Esophagus muscularis mucosa (tissue), 3 donors: ENCODE data around the gene PTPN9.

ENCODE experiments used
- POLR2AphosphoS5 ChIP-seq, 2 donors: sonication (generic); formaldehyde crosslinking; IDR thresholded peaks; one replicate each; pipeline ENCODE4 v1.6.1; 2017; ENCODE audit warnings: antibody characterized with exemption in 2 of 2
- TF ChIP-seq, protein P1 (sequence below), 3 experiments: fragments of 200-600 bp in 2 of 3; fragments of 450-650 bp in 1 of 3; sonication (generic) in 2 of 3; IDR thresholded peaks; one replicate each; pipeline ENCODE4 v1.5.1; 2017 to 2019; ENCODE audit warnings: antibody characterized with exemption in 3 of 3, mild to moderate bottlenecking in 2 of 3, moderate library complexity in 1 of 3

DNA sequence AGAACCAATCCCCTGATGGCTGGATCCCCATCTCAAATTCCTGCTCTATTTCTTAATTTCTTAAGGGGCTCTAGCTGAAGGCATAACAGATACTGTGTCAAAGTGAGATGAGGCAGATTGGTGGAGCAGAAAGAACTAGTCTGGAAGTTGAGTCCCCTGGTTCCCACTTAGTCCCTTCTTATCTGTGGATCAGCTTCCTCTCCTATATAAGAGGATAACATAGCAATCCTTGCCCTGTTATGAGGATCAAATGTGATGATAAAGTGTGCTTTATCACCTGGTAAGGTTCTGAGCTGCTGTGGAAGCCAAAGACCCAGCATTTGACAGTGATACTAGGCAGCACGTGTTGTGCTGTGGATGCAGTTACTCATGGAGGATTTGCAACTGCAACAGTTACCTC is 119.5 kb downstream of the PTPN9 start:
- TF ChIP-seq, protein P1, sequence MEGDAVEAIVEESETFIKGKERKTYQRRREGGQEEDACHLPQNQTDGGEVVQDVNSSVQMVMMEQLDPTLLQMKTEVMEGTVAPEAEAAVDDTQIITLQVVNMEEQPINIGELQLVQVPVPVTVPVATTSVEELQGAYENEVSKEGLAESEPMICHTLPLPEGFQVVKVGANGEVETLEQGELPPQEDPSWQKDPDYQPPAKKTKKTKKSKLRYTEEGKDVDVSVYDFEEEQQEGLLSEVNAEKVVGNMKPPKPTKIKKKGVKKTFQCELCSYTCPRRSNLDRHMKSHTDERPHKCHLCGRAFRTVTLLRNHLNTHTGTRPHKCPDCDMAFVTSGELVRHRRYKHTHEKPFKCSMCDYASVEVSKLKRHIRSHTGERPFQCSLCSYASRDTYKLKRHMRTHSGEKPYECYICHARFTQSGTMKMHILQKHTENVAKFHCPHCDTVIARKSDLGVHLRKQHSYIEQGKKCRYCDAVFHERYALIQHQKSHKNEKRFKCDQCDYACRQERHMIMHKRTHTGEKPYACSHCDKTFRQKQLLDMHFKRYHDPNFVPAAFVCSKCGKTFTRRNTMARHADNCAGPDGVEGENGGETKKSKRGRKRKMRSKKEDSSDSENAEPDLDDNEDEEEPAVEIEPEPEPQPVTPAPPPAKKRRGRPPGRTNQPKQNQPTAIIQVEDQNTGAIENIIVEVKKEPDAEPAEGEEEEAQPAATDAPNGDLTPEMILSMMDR (IDR thresholded peaks at IDR 0.05): no peak
- no peak for TF ChIP-seq POLR2AphosphoS5 (IDR thresholded peaks at IDR 0.05)
